ENCODE data around the gene SCN1B.

DNA sequence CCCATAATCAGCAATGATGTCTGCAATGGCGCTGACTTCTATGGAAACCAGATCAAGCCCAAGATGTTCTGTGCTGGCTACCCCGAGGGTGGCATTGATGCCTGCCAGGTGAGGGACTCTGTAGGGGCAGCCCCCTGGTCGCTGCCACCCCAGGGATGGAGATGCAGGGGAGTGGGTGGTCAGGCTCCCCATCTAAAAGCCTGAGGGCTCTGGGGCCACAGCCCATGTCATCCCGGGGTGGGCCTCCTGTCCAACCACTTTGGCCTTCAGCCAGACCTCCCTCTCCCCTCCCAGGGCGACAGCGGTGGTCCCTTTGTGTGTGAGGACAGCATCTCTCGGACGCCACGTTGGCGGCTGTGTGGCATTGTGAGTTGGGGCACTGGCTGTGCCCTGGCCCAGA is 35.3 kb downstream of the SCN1B start:
- TF ChIP-seq, protein P1, sequence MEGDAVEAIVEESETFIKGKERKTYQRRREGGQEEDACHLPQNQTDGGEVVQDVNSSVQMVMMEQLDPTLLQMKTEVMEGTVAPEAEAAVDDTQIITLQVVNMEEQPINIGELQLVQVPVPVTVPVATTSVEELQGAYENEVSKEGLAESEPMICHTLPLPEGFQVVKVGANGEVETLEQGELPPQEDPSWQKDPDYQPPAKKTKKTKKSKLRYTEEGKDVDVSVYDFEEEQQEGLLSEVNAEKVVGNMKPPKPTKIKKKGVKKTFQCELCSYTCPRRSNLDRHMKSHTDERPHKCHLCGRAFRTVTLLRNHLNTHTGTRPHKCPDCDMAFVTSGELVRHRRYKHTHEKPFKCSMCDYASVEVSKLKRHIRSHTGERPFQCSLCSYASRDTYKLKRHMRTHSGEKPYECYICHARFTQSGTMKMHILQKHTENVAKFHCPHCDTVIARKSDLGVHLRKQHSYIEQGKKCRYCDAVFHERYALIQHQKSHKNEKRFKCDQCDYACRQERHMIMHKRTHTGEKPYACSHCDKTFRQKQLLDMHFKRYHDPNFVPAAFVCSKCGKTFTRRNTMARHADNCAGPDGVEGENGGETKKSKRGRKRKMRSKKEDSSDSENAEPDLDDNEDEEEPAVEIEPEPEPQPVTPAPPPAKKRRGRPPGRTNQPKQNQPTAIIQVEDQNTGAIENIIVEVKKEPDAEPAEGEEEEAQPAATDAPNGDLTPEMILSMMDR (IDR thresholded peaks at IDR 0.05; ENCODE audit: borderline replicate concordance, extremely low read depth, low read length, poor library complexity, severe bottlenecking) = no peak
- no peak for TF ChIP-seq EZH2 (IDR thresholded peaks at IDR 0.05; ENCODE audit: borderline replicate concordance, low read depth, low read length, severe bottlenecking)

All from DND-41 (cell line).